ENCODE data around the gene FBXO34. TPM values are rescaled to one million over a fixed set of nuclear protein-coding genes. Genes with fewer than 3 reads are reported as not detected.

FBXO34 gene
- total RNA-seq, 1 experiment from 2014 or later, result 18.8 TPM

DNA sequence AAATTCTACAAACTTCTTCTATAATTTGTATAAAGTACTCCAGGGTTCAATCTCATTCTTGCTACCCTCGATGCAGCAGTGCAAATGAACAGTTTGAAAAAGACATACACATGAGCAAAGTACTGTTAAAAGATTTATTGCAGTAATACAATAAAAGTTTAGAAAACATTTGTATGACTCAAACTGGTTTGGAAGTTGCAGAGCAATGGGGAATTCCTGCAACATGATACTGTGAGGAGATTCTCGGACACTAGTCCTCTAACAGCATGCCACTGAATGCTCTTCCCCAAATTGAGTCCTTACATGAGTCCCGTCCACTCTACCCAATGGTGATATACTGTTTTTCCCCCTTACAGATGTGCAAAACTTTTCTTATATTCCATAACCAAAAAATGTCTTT lies 95.0 kb downstream of the FBXO34 start:
- POLR2A ChIA-PET, result no interaction called here
- H3K27ac ChIP-seq (ENCODE audit: low read length), result no peak overlapping the region
- TF ChIP-seq POLR2AphosphoS5 (IDR thresholded peaks at IDR 0.05; ENCODE audit: low read depth, low read length) (no peak), TCF7L2 (IDR thresholded peaks at IDR 0.05; ENCODE audit: low read depth, low read length) (no peak), SIN3A (IDR thresholded peaks at IDR 0.05; ENCODE audit: borderline replicate concordance, insufficient read depth, low read depth, low read length) (no peak)
- TF ChIP-seq, protein P1, sequence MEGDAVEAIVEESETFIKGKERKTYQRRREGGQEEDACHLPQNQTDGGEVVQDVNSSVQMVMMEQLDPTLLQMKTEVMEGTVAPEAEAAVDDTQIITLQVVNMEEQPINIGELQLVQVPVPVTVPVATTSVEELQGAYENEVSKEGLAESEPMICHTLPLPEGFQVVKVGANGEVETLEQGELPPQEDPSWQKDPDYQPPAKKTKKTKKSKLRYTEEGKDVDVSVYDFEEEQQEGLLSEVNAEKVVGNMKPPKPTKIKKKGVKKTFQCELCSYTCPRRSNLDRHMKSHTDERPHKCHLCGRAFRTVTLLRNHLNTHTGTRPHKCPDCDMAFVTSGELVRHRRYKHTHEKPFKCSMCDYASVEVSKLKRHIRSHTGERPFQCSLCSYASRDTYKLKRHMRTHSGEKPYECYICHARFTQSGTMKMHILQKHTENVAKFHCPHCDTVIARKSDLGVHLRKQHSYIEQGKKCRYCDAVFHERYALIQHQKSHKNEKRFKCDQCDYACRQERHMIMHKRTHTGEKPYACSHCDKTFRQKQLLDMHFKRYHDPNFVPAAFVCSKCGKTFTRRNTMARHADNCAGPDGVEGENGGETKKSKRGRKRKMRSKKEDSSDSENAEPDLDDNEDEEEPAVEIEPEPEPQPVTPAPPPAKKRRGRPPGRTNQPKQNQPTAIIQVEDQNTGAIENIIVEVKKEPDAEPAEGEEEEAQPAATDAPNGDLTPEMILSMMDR (IDR thresholded peaks at IDR 0.05), result no peak
- TF ChIP-seq, protein P2, sequence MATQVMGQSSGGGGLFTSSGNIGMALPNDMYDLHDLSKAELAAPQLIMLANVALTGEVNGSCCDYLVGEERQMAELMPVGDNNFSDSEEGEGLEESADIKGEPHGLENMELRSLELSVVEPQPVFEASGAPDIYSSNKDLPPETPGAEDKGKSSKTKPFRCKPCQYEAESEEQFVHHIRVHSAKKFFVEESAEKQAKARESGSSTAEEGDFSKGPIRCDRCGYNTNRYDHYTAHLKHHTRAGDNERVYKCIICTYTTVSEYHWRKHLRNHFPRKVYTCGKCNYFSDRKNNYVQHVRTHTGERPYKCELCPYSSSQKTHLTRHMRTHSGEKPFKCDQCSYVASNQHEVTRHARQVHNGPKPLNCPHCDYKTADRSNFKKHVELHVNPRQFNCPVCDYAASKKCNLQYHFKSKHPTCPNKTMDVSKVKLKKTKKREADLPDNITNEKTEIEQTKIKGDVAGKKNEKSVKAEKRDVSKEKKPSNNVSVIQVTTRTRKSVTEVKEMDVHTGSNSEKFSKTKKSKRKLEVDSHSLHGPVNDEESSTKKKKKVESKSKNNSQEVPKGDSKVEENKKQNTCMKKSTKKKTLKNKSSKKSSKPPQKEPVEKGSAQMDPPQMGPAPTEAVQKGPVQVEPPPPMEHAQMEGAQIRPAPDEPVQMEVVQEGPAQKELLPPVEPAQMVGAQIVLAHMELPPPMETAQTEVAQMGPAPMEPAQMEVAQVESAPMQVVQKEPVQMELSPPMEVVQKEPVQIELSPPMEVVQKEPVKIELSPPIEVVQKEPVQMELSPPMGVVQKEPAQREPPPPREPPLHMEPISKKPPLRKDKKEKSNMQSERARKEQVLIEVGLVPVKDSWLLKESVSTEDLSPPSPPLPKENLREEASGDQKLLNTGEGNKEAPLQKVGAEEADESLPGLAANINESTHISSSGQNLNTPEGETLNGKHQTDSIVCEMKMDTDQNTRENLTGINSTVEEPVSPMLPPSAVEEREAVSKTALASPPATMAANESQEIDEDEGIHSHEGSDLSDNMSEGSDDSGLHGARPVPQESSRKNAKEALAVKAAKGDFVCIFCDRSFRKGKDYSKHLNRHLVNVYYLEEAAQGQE (IDR thresholded peaks at IDR 0.05; ENCODE audit: insufficient read depth in 1 of 2, low read depth in 2 of 2, low read length in 1 of 2), result no peak
- no TSS peak for BruUV-seq (replicated peaks)
- H3K4me3 ChIP-seq (ENCODE audit: low read depth in 2 of 2, low read length in 2 of 2), result no peak overlapping the region
- peaks cover 2% of the 10 kb centered on the region; the same call in 1 of the 2 replicates for H3K36me3 ChIP-seq (ENCODE audit: control insufficient read depth, insufficient read depth, low read length)
- CTCF ChIA-PET, result no interaction called here
- intact Hi-C loops (cut with micrococcal nuclease; ENCODE audit: unreplicated experiment) (no loop called here), in situ Hi-C loops (cut with HindIII; ENCODE audit: low pct_unique_long_range_greater_than_20kb, low sequenced_read_pairs) (no loop called here)
- DNase-seq (ENCODE audit: low read depth, low spot score), result no peak
- no peaks in the 10 kb centered on the region for H3K9me3 ChIP-seq (ENCODE audit: control insufficient read depth, insufficient read depth, low read depth, low read length)
- no peaks in the 10 kb centered on the region for H3K27me3 ChIP-seq (ENCODE audit: control insufficient read depth, insufficient read depth, low read length)
- peak; percentile 58; the same call in 1 of the 2 replicates for ATAC-seq
- H3K4me1 ChIP-seq (ENCODE audit: control insufficient read depth, insufficient read depth, low read length), result peaks cover 6% of the 10 kb centered on the region; the same call in 1 of the 2 replicates

DNA sequence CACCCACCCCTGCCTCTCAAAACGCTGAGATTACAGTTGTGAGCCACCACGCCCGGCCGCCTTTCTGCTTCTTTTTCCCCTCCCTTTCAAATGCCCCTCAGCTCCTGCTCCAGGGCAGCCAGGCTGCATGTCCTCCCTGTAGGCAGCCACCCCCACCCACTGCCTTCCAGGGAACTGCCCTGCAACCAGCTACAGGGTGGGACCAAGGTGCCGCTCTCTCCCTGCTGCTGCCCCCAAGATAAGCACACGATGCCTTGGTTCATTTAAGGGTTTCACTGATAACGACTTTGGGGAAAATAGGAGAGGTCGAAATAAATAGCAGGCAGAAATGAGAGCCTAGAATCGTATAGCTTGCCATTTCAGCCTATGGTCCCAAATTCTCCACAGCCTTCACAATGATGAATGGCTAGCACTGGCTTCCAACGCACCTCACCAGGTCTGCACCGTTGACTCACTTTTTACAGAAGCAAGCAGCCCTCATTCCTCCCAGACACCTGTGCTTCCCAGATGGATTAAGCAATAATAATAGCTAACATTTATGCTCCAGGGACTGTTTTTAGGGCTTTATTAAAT lies 99.7 kb downstream of the FBXO34 start:
- no peak overlapping the region for H3K4me3 ChIP-seq (ENCODE audit: low read depth in 2 of 2, low read length in 2 of 2)
- no peak overlapping the region for H3K27ac ChIP-seq (ENCODE audit: low read length)
- DNase-seq (ENCODE audit: low read depth, low spot score) (no peak), ATAC-seq (no peak)
- H3K36me3 ChIP-seq (ENCODE audit: control insufficient read depth, insufficient read depth, low read length), result peaks cover 2% of the 10 kb centered on the region; the same call in 1 of the 2 replicates
- ChIA-PET CTCF (no interaction called here), POLR2A (no interaction called here)
- no peaks in the 10 kb centered on the region for H3K27me3 ChIP-seq (ENCODE audit: control insufficient read depth, insufficient read depth, low read length)
- no peaks in the 10 kb centered on the region for H3K4me1 ChIP-seq (ENCODE audit: control insufficient read depth, insufficient read depth, low read length)
- TF ChIP-seq SIN3A (IDR thresholded peaks at IDR 0.05; ENCODE audit: borderline replicate concordance, insufficient read depth, low read depth, low read length) (no peak), TCF7L2 (IDR thresholded peaks at IDR 0.05; ENCODE audit: low read depth, low read length) (no peak), POLR2AphosphoS5 (IDR thresholded peaks at IDR 0.05; ENCODE audit: low read depth, low read length) (no peak)
- TF ChIP-seq, protein P2 (IDR thresholded peaks at IDR 0.05; ENCODE audit: insufficient read depth in 1 of 2, low read depth in 2 of 2, low read length in 1 of 2), result no peak
- TF ChIP-seq, protein P1 (IDR thresholded peaks at IDR 0.05), result no peak
- in situ Hi-C loops (cut with HindIII; ENCODE audit: low pct_unique_long_range_greater_than_20kb, low sequenced_read_pairs) (no loop called here), intact Hi-C loops (cut with micrococcal nuclease; ENCODE audit: unreplicated experiment) (no loop called here)
- H3K9me3 ChIP-seq (ENCODE audit: control insufficient read depth, insufficient read depth, low read depth, low read length), result no peaks in the 10 kb centered on the region
- no TSS peak for BruUV-seq (replicated peaks)

Measured in Panc1 (cell line).